CD14-positive monocyte (primary cell): ENCODE data around the gene CSNK1D. TPM values are rescaled to one million over a fixed set of nuclear protein-coding genes. Genes with fewer than 3 reads are reported as not detected.
A peak's percentile ranks its signal among the peaks of the same experiment; 100 is the strongest.

Experiments used
- DNase-seq, 3 donors: peaks; one replicate each; pipeline ENCODE4 v3.0.0-alpha.2; 2011 to 2022
- H2AFZ ChIP-seq: 2 replicates; pipeline ENCODE4 v1.6.0; 2012; ENCODE audit warnings: mild to moderate bottlenecking, low read depth, low read length, inconsistent platforms; ENCODE audit not compliant: insufficient read depth, poor library complexity, severe bottlenecking
- H3K27ac ChIP-seq, 2 donors: 1 replicate in 1 of 2; 2 replicates in 1 of 2; pipeline ENCODE4 v1.5.1; 2012 to 2013; ENCODE audit warnings: low read length in 2 of 2, control low read depth in 1 of 2, inconsistent platforms in 1 of 2, low read depth in 1 of 2, mild to moderate bottlenecking in 1 of 2
- H3K27me3 ChIP-seq, 2 donors: one replicate each; pipeline versions ENCODE4 v1.6.0 to v1.6.1; 2011 to 2013; ENCODE audit warnings: low read length in 2 of 2; ENCODE audit not compliant: control insufficient read depth in 2 of 2, insufficient read depth in 2 of 2
- H3K36me3 ChIP-seq, 2 donors: replicated peaks in 1 of 2; 1 replicate in 1 of 2; 2 replicates in 1 of 2; pipeline versions ENCODE4 v1.5.1 to v1.6.1; 2012 to 2013; ENCODE audit warnings: low read length in 2 of 2, control low read depth in 1 of 2, inconsistent platforms in 1 of 2, mild to moderate bottlenecking in 1 of 2; ENCODE audit not compliant: insufficient read depth in 2 of 2, control insufficient read depth in 1 of 2
- H3K4me1 ChIP-seq, 2 donors: 1 replicate in 1 of 2; 2 replicates in 1 of 2; pipeline versions ENCODE4 v1.5.1 to v1.6.1; 2012 to 2013; ENCODE audit warnings: low read length in 2 of 2, control low read depth in 1 of 2, inconsistent platforms in 1 of 2, mild to moderate bottlenecking in 1 of 2, moderate library complexity in 1 of 2; ENCODE audit not compliant: insufficient read depth in 2 of 2, control insufficient read depth in 1 of 2
- H3K4me2 ChIP-seq: replicated peaks from 2 replicates; pipeline ENCODE3; 2012; ENCODE audit warnings: low read length, moderate library complexity, mild to moderate bottlenecking; ENCODE audit not compliant: poor library complexity, severe bottlenecking; ENCODE audit errors: extremely low read depth
- H3K4me3 ChIP-seq, 3 experiments: fragments of 200-600 bp in 1 of 3; sonication (generic) in 1 of 3; replicated peaks in 1 of 3; 1 replicate in 2 of 3; 2 replicates in 1 of 3; pipeline ENCODE4 v1.5.1; 2011 to 2013; ENCODE audit warnings: low read length in 3 of 3, mild to moderate bottlenecking in 3 of 3, control low read depth in 2 of 3, low read depth in 2 of 3, inconsistent platforms in 1 of 3, moderate library complexity in 1 of 3
- H3K79me2 ChIP-seq: 2 replicates; pipeline ENCODE4 v1.6.0; 2012; ENCODE audit warnings: mild to moderate bottlenecking, control low read depth, inconsistent platforms, low read length, moderate library complexity; ENCODE audit not compliant: insufficient read depth
- H3K9ac ChIP-seq: 2 replicates; pipeline ENCODE4 v1.6.0; 2017; ENCODE audit warnings: low read length, mild to moderate bottlenecking; ENCODE audit not compliant: insufficient read depth, poor library complexity, severe bottlenecking
- H3K9me3 ChIP-seq, 2 donors: replicated peaks in 1 of 2; 1 replicate in 1 of 2; 2 replicates in 1 of 2; pipeline versions ENCODE4 v1.5.1 to v1.6.1; 2012 to 2013; ENCODE audit warnings: low read length in 2 of 2, control low read depth in 1 of 2; ENCODE audit not compliant: control insufficient read depth in 1 of 2, insufficient read depth in 1 of 2
- H4K20me1 ChIP-seq: 2 replicates; pipeline ENCODE4 v1.6.0; 2012; ENCODE audit warnings: mild to moderate bottlenecking, low read length, control low read depth, moderate library complexity; ENCODE audit not compliant: insufficient read depth
- H3K27ac Mint-ChIP-seq, 7 donors: one replicate each; pipeline ENCODE4 v1.8.0; 2020; ENCODE audit warnings: mild to moderate bottlenecking in 7 of 7, mixed read lengths in 7 of 7, moderate library complexity in 6 of 7, inconsistent platforms in 2 of 7
- H3K27me3 Mint-ChIP-seq, 3 donors: one replicate each; pipeline ENCODE4 v1.8.0; 2021 to 2022; ENCODE audit warnings: low read depth in 3 of 3, mild to moderate bottlenecking in 3 of 3, mixed read lengths in 3 of 3, moderate library complexity in 3 of 3, inconsistent platforms in 1 of 3
- H3K36me3 Mint-ChIP-seq, 2 donors: one replicate each; pipeline ENCODE4 v1.8.0; 2020; ENCODE audit warnings: mixed read lengths in 2 of 2, inconsistent platforms in 1 of 2, mild to moderate bottlenecking in 1 of 2
- H3K4me1 Mint-ChIP-seq: one replicate; pipeline ENCODE4 v1.8.0; 2020; ENCODE audit warnings: mild to moderate bottlenecking, mixed read lengths
- H3K4me3 Mint-ChIP-seq, 2 donors: one replicate each; pipeline ENCODE4 v1.8.0; 2020; ENCODE audit warnings: mild to moderate bottlenecking in 2 of 2, mixed read lengths in 2 of 2, moderate library complexity in 1 of 2
- H3K9me3 Mint-ChIP-seq, 7 donors: one replicate each; pipeline ENCODE4 v1.8.0; 2020 to 2022; ENCODE audit warnings: mixed read lengths in 7 of 7, mild to moderate bottlenecking in 6 of 7, moderate library complexity in 6 of 7, inconsistent platforms in 2 of 7
- WGBS: methylation state at CpG from one replicate; pipeline ENCODE4 v1.1.5; 2013; ENCODE audit warnings: missing lambda C conversion rate; ENCODE audit not compliant: insufficient coverage; 5-methylcytosine and 5-hydroxymethylcytosine counted together
- intact Hi-C, 2 donors: fragments of 100-400 bp; cut with micrococcal nuclease; formaldehyde crosslinking; loops; one replicate each; pipeline versions ENCODE4 v1.15.0 to v1.15.1; 2023
- polyA plus RNA-seq, 3 donors: library from polyadenylated mRNA; depleted of rRNA in 1 of 3; unstranded in 2 of 3; stranded (reverse) in 1 of 3; fragments of 300-500 nt in 2 of 3; fragments of >200 nt in 1 of 3; fragmentation: Illumina TruSeq in 2 of 3; gene quantifications; 1 replicate in 2 of 3; 2 replicates in 1 of 3; pipeline ENCODE4 v1.2.3, GENCODE V29; 2012 to 2021
- TF ChIP-seq, protein P1 (sequence below): fragments of 200-600 bp; IDR thresholded peaks from one replicate; pipeline ENCODE4 v1.8.0; 2022; ENCODE audit warnings: antibody characterized with exemption, mild to moderate bottlenecking

CSNK1D gene
- polyA plus RNA-seq, 3 donors = 47.0 to 299 (median 60.9) TPM

DNA sequence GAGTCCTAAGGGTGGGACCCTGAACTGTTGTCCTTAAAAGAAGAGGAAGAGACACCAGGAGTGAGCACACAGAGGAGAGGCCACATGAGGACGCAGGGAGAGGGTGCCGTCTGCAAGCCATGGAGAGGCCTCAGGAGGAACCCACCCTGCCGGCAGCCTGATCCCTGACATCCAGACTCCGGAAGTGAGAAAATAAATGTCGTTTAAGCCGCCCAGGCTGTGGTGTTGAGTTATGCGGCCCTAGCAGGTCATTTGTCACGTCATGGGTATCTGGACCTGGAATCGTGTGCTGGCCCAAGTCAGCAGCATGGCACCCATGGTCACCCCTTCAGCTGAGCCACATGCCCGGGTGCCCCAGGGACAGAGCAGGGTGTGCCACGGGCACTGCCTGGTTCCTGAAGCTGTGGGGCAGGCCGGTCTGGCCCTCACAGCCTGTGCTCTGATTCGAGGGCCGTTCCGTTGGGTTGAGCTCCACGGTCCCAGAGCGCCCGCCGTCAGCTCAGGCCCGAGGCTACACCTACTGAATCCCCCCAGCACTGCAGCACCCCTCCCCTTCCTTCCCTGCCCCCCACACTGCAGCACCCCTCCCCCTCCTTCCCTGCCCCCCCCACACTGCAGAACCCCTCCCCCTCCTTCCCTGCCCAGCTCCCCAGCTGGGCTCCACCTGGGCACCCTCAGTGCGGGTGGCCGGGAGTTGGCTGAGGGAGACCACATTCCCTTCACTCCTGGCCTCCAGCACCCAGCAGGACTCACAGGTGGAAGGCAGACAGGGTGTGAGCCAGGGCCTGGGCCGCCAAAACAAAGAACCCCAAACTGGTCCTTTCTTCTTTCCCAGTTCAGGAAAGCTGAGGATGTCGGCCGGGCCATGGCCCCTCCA lies 58.2 kb downstream of the CSNK1D start:
- Mint-ChIP-seq H3K36me3 (peaks cover 0 to 7% of the 10 kb centered on the region in 2 donors), H3K4me1 (peaks cover 64% of the 10 kb centered on the region), H3K9me3 (peaks cover 0 to 2% (median 0%) of the 10 kb centered on the region in 7 donors), H3K27me3 (peaks cover 0 to 1% (median 0%) of the 10 kb centered on the region in 3 donors), H3K4me3 (peak overlapping the region; percentile 70 to 71), H3K27ac (peak overlapping the region; percentile 98 to 99 (median 98))
- H3K27ac ChIP-seq = peak overlapping the region; percentile 98 to 100
- H3K27me3 ChIP-seq = no peaks in the 10 kb centered on the region
- H3K4me2 ChIP-seq = peak overlapping the region; percentile 59
- H3K36me3 ChIP-seq = no peaks in the 10 kb centered on the region
- peak; percentile 64 to 73 (median 64) for DNase-seq
- H2AFZ ChIP-seq = no peak overlapping the region
- intact Hi-C loops = no loop called here
- TF ChIP-seq, protein P1, sequence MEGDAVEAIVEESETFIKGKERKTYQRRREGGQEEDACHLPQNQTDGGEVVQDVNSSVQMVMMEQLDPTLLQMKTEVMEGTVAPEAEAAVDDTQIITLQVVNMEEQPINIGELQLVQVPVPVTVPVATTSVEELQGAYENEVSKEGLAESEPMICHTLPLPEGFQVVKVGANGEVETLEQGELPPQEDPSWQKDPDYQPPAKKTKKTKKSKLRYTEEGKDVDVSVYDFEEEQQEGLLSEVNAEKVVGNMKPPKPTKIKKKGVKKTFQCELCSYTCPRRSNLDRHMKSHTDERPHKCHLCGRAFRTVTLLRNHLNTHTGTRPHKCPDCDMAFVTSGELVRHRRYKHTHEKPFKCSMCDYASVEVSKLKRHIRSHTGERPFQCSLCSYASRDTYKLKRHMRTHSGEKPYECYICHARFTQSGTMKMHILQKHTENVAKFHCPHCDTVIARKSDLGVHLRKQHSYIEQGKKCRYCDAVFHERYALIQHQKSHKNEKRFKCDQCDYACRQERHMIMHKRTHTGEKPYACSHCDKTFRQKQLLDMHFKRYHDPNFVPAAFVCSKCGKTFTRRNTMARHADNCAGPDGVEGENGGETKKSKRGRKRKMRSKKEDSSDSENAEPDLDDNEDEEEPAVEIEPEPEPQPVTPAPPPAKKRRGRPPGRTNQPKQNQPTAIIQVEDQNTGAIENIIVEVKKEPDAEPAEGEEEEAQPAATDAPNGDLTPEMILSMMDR = no peak
- WGBS = 50% methylated on average over 18 of the region's 25 CpGs
- peaks cover 30% of the 10 kb centered on the region for H3K79me2 ChIP-seq
- no peaks in the 10 kb centered on the region for H4K20me1 ChIP-seq
- H3K9ac ChIP-seq = peak overlapping the region; percentile 86
- peaks cover 80 to 87% of the 10 kb centered on the region in 2 donors for H3K4me1 ChIP-seq
- no peaks in the 10 kb centered on the region for H3K9me3 ChIP-seq
- peak overlapping the region in 1 of 3 experiments; percentile 64 for H3K4me3 ChIP-seq

DNA sequence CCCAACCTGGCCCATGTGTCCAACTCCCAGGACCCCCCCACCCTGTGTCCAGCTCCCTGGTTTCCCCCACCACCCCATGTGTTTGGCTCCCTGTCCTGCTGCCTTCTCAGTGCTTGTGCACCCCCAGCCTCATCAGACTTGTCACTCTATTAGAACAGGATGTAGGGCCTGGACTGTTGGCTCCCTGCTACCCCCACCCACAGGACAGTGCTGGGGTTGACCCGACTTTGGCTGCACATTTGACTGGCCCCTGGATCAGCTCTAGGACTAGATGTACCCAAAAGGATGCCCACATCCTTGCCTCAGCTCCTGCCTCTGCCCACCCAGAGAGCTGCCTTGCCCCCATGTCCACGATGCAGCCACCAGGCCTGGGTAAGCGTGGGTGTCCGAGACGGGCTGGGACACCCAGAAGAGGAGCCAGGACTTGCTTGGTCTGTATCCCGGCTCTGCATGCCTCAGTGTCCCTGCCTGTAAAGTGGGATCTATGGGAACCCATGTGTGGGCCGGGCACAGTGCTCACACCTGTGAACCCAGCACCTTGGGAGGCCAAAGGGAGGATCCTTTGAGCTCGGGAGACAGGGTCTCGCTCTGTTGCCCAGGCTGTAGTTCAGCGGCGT lies 59.4 kb downstream of the CSNK1D start:
- Histone ChIP-seq H3K27ac (peak overlapping the region in 1 of 2 donors; percentile 74), H3K9ac (no peak overlapping the region), H2AFZ (no peak overlapping the region), H3K36me3 (no peaks in the 10 kb centered on the region), H3K9me3 (no peaks in the 10 kb centered on the region), H3K4me1 (peaks cover 67 to 75% of the 10 kb centered on the region in 2 donors), H4K20me1 (no peaks in the 10 kb centered on the region), H3K4me3 (no peak overlapping the region), H3K27me3 (no peaks in the 10 kb centered on the region), H3K4me2 (no peak overlapping the region), H3K79me2 (peaks cover 21% of the 10 kb centered on the region)
- intact Hi-C loops = no loop called here
- TF ChIP-seq, protein P1 = no peak
- Mint-ChIP-seq H3K27ac (peak overlapping the region; percentile 69 to 99 (median 91)), H3K9me3 (peaks cover 0 to 2% (median 0%) of the 10 kb centered on the region in 7 donors), H3K27me3 (peaks cover 0 to 1% (median 0%) of the 10 kb centered on the region in 3 donors), H3K4me3 (peak overlapping the region in 1 of 2 donors; percentile 35), H3K4me1 (peaks cover 57% of the 10 kb centered on the region), H3K36me3 (peaks cover 0 to 7% of the 10 kb centered on the region in 2 donors)
- 93% methylated on average over 11 of the region's 11 CpGs for WGBS
- DNase-seq = peak in 1 of 3 donors; percentile 22
